Measurements from ENCODE around the gene P2RY6.

GRCh38 chr11:73280626-73281025 is 8.5 kb downstream of the P2RY6 start:
- TF ChIP-seq CTCF (IDR thresholded peaks at IDR 0.05) (no peak), POLR2A (IDR thresholded peaks at IDR 0.05) (no peak)
